Keratinocyte (primary cell): ENCODE measurements around the gene SASH1. TPM values are rescaled to one million over a fixed set of nuclear protein-coding genes. Genes with fewer than 3 reads are reported as not detected.
A peak's percentile ranks its signal among the peaks of the same experiment; 100 is the strongest.

Source experiments
- DNase-seq: peaks from one replicate; pipeline ENCODE4 v3.0.0-alpha.2; 2011; ENCODE audit warnings: low read depth, missing footprints, low spot score
- FAIRE-seq: peaks from 2 replicates; lab custom pipeline; 2011; peaks lifted over from hg19 to GRCh38; lab: Jason Lieb, UNC
- H2AFZ ChIP-seq: 2 replicates; pipeline ENCODE4 v1.6.0; 2012; ENCODE audit warnings: low read length, control low read depth, inconsistent platforms; ENCODE audit not compliant: control insufficient read depth
- H3K27ac ChIP-seq: 2 replicates; pipeline ENCODE4 v1.5.1; 2011; ENCODE audit warnings: low read length; ENCODE audit not compliant: control insufficient read depth, insufficient read depth
- H3K27me3 ChIP-seq: 3 replicates; pipeline ENCODE4 v1.6.0; 2011; ENCODE audit warnings: low read length; ENCODE audit not compliant: control insufficient read depth, insufficient read depth; ENCODE audit errors: extremely low read depth
- H3K36me3 ChIP-seq, 2 experiments: 2 replicates in 1 of 2; 3 replicates in 1 of 2; pipeline ENCODE4 v1.5.1; 2011; ENCODE audit warnings: low read length in 2 of 2, mild to moderate bottlenecking in 1 of 2; ENCODE audit not compliant: control insufficient read depth in 2 of 2, insufficient read depth in 2 of 2; ENCODE audit errors: extremely low read depth in 1 of 2
- H3K4me1 ChIP-seq: 3 replicates; pipeline ENCODE4 v1.5.1; 2011; ENCODE audit warnings: low read length; ENCODE audit not compliant: control insufficient read depth, insufficient read depth; ENCODE audit errors: extremely low read depth
- H3K4me2 ChIP-seq: 3 replicates; pipeline ENCODE4 v1.6.0; 2011; ENCODE audit warnings: low read depth, low read length; ENCODE audit not compliant: control insufficient read depth, insufficient read depth; ENCODE audit errors: extremely low read depth
- H3K4me3 ChIP-seq, 3 experiments: fragments of 200-600 bp in 1 of 3; sonication (generic) in 1 of 3; 2 replicates in 2 of 3; 3 replicates in 1 of 3; pipeline ENCODE4 v1.5.1; 2011 to 2016; ENCODE audit warnings: low read length in 3 of 3, mild to moderate bottlenecking in 3 of 3, control low read depth in 2 of 3, inconsistent platforms in 1 of 3, low read depth in 1 of 3, mixed read lengths in 1 of 3, mixed run types in 1 of 3, moderate library complexity in 1 of 3; ENCODE audit not compliant: control insufficient read depth in 2 of 3, insufficient read depth in 2 of 3; ENCODE audit errors: extremely low read depth in 1 of 3
- H3K79me2 ChIP-seq: 2 replicates; pipeline ENCODE4 v1.6.0; 2012; ENCODE audit warnings: low read length; ENCODE audit not compliant: control insufficient read depth, insufficient read depth
- H3K9ac ChIP-seq: 3 replicates; pipeline ENCODE4 v1.6.0; 2011; ENCODE audit warnings: low read length; ENCODE audit not compliant: control insufficient read depth, insufficient read depth; ENCODE audit errors: extremely low read depth
- H3K9me1 ChIP-seq: 3 replicates; pipeline ENCODE4 v1.6.0; 2011; ENCODE audit warnings: low read length; ENCODE audit not compliant: control insufficient read depth, insufficient read depth; ENCODE audit errors: extremely low read depth
- H3K9me3 ChIP-seq: 2 replicates; pipeline ENCODE4 v1.5.1; 2012; ENCODE audit warnings: low read depth, low read length; ENCODE audit not compliant: control insufficient read depth
- H4K20me1 ChIP-seq: 3 replicates; pipeline ENCODE4 v1.6.0; 2011; ENCODE audit warnings: low read length; ENCODE audit not compliant: control insufficient read depth, insufficient read depth; ENCODE audit errors: extremely low read depth
- EZH2 ChIP-seq: IDR thresholded peaks from one replicate; pipeline ENCODE4 v1.6.1; 2012; ENCODE audit warnings: inconsistent platforms, mild to moderate bottlenecking, low read length, moderate library complexity
- dilution Hi-C: fragments of 300-500 bp; cut with MboI; formaldehyde crosslinking; loops from one replicate; pipeline ENCODE4 v1.7.0; 2020; ENCODE audit warnings: low sequenced_read_pairs; ENCODE audit not compliant: extremely low pct_ligation_motif_present
- polyA plus RNA-seq, 5 experiments: library from polyadenylated mRNA; depleted of rRNA in 3 of 5; stranded (reverse) in 3 of 5; stranded (forward) in 1 of 5; unstranded in 1 of 5; fragments of >200 nt; gene quantifications; 1 replicate in 1 of 5; 2 replicates in 3 of 5; 3 replicates in 1 of 5; pipeline versions ENCODE4 v1.2.1 to v1.2.3, GENCODE V29; 2011 to 2012; ENCODE audit warnings: missing spikeins in 2 of 5, low read depth in 1 of 5, low replicate concordance in 1 of 5
- TF ChIP-seq, protein P1 (sequence below), 3 experiments: IDR thresholded peaks in 1 of 3; conservative IDR thresholded peaks in 1 of 3; optimal IDR thresholded peaks in 1 of 3; 2 replicates in 2 of 3; 3 replicates in 1 of 3; pipeline versions ENCODE3 to v1.5.1; 2011; ENCODE audit warnings: low read length in 3 of 3, mild to moderate bottlenecking in 3 of 3, moderate library complexity in 2 of 3, control low read depth in 1 of 3, inconsistent platforms in 1 of 3; ENCODE audit not compliant: insufficient read depth in 2 of 3; ENCODE audit errors: extremely low read depth in 1 of 3

SASH1 gene
- polyA plus RNA-seq, 1 donor (not counting 4 experiments of a cell fraction or from before 2014, with no cell fraction given): 4.4 TPM

- Histone ChIP-seq H3K9me3 (no peaks in the 10 kb centered on the region), H3K9ac (peak overlapping the region; percentile 4), H3K9me1 (no peaks in the 10 kb centered on the region), H3K27me3 (no peaks in the 10 kb centered on the region), H3K4me3 (peak overlapping the region in 1 of 3 experiments; percentile 3), H2AFZ (no peak overlapping the region), H3K27ac (no peak overlapping the region), H3K4me1 (peaks cover 13% of the 10 kb centered on the region), H4K20me1 (no peaks in the 10 kb centered on the region), H3K36me3 (no peaks in the 10 kb centered on the region), H3K4me2 (peak overlapping the region; percentile 69), H3K79me2 (no peaks in the 10 kb centered on the region)
- dilution Hi-C loops: no loop called here
- DNase-seq: no peak
- FAIRE-seq: no peak
- TF ChIP-seq EZH2: no peak
- TF ChIP-seq, protein P1, sequence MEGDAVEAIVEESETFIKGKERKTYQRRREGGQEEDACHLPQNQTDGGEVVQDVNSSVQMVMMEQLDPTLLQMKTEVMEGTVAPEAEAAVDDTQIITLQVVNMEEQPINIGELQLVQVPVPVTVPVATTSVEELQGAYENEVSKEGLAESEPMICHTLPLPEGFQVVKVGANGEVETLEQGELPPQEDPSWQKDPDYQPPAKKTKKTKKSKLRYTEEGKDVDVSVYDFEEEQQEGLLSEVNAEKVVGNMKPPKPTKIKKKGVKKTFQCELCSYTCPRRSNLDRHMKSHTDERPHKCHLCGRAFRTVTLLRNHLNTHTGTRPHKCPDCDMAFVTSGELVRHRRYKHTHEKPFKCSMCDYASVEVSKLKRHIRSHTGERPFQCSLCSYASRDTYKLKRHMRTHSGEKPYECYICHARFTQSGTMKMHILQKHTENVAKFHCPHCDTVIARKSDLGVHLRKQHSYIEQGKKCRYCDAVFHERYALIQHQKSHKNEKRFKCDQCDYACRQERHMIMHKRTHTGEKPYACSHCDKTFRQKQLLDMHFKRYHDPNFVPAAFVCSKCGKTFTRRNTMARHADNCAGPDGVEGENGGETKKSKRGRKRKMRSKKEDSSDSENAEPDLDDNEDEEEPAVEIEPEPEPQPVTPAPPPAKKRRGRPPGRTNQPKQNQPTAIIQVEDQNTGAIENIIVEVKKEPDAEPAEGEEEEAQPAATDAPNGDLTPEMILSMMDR (optimal IDR thresholded peaks at IDR 0.05 in 1 of 3, IDR thresholded peaks at IDR 0.05 in 1 of 3, conservative IDR thresholded peaks at IDR 0.05 in 1 of 3; ENCODE audit: extremely low read depth in 1 of 3, insufficient read depth in 2 of 3, low read length in 3 of 3): no peak
Measured at GRCh38 chr6:148509119-148509799, 166.6 kb downstream of the SASH1 start.

DNA sequence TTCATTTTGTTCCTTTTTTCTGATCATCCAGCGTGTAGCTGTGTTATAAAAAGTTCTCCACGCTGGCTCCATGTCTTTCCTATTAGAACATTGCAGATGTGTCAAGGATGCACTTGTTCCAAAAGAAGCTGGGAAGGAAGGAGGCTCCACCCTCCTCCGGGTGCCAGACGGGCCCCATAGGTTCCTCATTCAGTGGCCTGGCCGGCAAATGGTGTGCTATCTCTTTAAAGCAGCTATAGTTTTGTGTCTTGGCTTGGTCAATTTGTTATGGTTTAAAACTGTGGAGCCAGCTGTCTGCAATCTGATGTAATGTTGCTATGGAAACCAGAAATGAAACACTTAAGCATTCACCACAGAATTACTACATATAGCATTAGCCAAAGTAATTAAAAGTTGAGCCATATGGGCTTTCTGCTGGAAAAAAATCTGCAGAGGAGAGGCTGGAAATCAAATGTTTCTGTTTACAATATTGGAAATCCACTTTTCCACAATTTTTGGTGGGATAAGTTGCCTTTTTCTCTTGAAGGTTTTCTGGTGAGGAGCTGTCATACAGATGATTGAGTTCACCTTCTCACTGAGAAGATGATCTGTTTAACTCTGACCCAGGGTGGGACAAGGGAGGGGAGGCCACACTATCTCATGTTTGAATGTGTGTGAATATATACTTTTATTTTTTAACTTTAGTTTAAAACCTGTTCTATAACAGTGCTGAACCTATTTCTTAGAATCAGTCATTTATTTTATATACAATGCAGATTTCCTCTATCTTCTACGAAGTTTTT lies 167.4 kb downstream of the SASH1 start:
- peaks cover 13% of the 10 kb centered on the region for H3K4me1 ChIP-seq
- peak; percentile 17 for FAIRE-seq
- no peak overlapping the region for H3K9ac ChIP-seq

More for the DNA sequence above, 167.4 kb downstream of the SASH1 start:
- no peak overlapping the region for H2AFZ ChIP-seq
- no peak overlapping the region for H3K27ac ChIP-seq
- H3K79me2 ChIP-seq: no peaks in the 10 kb centered on the region
- H4K20me1 ChIP-seq: no peaks in the 10 kb centered on the region
- H3K27me3 ChIP-seq: no peaks in the 10 kb centered on the region
- H3K4me2 ChIP-seq: peak overlapping the region; percentile 8
- dilution Hi-C loops: no loop called here
- no peaks in the 10 kb centered on the region for H3K9me3 ChIP-seq
- no peak for TF ChIP-seq EZH2
- TF ChIP-seq, protein P1 (optimal IDR thresholded peaks at IDR 0.05 in 1 of 3, IDR thresholded peaks at IDR 0.05 in 1 of 3, conservative IDR thresholded peaks at IDR 0.05 in 1 of 3; ENCODE audit: extremely low read depth in 1 of 3, insufficient read depth in 2 of 3, low read length in 3 of 3): no peak
- no peaks in the 10 kb centered on the region for H3K36me3 ChIP-seq
- no peak overlapping the region for H3K4me3 ChIP-seq
- no peak for DNase-seq
- no peaks in the 10 kb centered on the region for H3K9me1 ChIP-seq
